ENCODE data around the gene MZT2B.
A peak's percentile ranks its signal among the peaks of the same experiment; 100 is the strongest.
"Not testable (repeated sequence)": the region's sequence is repeated elsewhere in the genome, so short reads cannot be mapped to it uniquely, and the experiment has no call there.

Gene MZT2B

DNA sequence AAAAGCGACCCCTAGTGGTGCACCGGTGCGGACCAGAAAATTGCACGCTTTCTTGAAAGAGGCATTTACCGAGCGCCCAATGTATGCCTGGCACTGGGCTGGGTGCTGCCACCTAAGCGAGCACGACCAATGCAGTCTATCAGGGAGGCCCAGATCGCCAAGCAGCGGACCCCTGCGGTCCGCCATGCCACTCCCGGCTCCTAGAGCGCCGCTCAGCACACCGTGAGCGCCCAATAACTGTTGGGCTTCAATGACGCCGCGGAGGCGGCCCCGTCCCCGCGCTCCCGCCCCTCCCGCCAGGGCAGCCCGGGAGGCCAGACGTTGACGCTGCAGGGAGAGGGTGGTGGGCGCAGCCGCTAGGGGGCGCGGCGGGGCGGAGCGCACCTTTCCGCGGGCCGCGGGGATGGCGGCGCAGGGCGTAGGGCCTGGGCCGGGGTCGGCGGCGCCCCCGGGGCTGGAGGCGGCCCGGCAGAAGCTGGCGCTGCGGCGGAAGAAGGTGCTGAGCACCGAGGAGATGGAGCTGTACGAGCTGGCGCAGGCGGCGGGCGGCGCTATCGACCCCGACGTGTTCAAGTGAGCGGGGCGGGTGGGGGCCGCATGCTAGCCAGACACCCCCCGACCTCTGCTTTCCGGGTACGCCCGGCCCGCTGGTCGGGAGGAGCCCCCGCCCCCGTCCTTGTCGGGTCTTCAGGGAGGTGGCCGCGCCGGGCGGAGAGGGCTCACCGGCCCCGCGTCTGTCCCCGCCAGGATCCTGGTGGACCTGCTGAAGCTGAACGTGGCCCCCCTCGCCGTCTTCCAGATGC lies at the start of gene MZT2B:
TSS of gene MZT2B (plus strand) at position 383 of the 803 bp plus-strand sequence. CDS start at position 404, 21 bp downstream.
- peak; percentile 90 for DNase-seq

GRCh38 chr2:130135692-130136541 lies 46.1 kb upstream of the MZT2B start:
- DNase-seq: no peak

DNA sequence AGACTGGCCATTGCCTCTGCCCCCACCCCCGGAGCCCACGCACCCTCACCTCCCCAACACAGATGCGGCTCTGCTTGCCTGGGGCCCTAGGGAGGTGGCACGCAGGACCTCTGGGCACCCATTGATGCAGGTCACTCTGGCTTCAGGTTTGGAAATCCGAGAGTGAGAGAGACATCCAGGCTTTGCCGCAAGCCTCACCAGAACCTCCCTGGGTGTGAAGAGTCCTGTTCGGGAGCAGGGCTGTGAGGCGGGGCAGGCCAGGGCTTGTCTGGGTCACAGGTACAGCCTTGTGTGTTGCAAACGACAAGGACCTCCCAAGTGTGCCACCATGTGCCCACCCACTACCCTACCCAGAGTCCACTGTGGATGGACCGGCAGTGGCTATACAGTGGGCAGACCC lies 45.5 kb upstream of the MZT2B start:
- not testable (repeated sequence) for DNase-seq

DNA sequence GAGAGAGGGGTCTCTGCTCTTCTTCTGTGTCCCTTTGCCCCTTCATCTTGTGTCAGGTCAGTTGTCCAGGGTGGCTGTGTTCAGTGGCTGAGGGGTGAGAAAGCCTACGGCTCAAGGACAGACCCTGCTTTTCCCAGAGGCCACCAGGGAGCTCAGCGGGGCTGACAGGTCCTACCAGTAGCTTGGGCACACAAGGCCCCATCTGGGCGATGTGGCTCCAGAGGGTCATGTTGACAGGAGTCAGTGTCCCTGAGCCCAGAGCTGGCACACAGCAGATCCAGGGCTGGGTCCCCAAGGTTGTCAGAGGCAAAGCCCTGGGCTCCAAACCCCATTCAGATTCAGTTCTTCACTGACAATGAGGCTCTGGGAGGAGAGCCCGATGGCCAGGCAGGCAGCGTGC lies 44.9 kb upstream of the MZT2B start:
- not testable (repeated sequence) for DNase-seq

DNA sequence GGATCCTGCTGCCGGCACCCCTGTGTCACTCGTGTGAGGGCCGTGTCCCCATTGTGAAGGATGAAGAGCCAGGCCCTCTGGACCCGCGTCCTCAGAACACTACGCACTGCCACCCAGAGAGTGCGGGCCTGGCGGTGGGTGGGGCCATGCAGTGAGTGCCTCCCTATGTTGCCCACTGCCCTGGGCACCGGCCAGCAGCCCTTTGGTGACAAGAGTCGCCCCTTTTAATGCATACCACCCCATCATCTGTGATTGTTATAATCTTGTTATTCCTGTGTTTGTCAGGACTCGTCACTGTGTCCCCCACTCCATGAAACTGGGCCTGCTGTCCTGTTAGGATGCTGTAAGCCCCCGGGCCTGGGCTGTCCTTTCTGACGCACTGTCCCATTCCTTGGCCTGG lies 43.7 kb upstream of the MZT2B start:
- not testable (repeated sequence) for DNase-seq

GRCh38 chr2:130138841-130139251 lies 43.2 kb upstream of the MZT2B start:
- DNase-seq: not testable (repeated sequence)

DNA sequence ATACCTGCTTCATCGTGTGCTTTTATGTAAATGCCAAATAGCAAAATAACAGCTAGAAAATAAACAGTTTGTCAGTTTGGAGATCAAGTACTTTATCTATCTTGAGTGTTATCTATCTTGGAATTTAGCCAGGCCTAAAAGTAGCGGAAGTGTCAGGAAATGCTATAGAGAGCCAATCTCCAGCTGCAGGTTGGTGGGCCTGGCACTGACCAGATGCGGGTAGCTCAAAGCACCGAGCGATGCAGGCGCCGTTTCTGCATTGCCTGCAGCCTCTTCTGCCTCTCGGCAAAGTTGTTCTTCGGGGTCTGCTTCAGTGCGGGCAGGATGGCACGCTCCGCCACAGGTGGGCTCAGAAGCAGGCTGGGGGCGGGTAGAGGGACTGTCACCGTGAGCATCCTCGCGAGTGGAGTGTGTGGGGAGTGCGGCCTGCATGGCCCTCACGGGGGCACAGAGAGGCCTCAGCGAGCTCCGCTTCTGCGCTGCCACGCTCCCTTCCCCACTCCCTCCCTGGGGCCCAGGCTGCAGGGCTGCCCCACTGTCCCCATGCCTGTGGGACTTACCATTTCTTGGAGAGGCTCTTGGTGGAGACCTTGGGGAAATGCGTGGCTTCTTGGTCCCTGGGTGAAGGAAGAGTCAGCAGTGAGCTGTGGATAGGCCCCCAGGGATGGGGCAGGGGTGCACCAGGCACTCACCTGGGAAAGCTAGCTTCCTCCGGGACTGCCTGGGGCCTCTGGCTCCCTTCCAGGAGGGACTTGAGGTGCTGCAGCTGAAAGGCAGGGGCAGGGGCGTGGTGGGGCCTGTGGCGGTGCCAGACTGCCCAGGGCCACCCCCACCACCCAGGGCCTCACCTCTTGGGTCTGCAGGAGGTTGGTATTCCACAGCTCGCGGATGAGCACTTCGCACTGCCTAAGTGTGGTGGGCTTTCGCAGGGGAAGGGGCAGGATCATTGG lies 42.5 kb upstream of the MZT2B start:
- DNase-seq: not testable (repeated sequence)

GRCh38 chr2:130140516-130140915 lies 41.5 kb upstream of the MZT2B start:
- DNase-seq: not testable (repeated sequence)

GRCh38 chr2:130141002-130141401 lies 41.1 kb upstream of the MZT2B start:
- DNase-seq: not testable (repeated sequence)

GRCh38 chr2:130141645-130142370 lies 40.3 kb upstream of the MZT2B start:
- DNase-seq: not testable (repeated sequence)

- DNase-seq: not testable (repeated sequence)
Measured at GRCh38 chr2:130142396-130143265, 39.4 kb upstream of the MZT2B start.

- DNase-seq: not testable (repeated sequence)
Measured at GRCh38 chr2:130143266-130144039, 38.6 kb upstream of the MZT2B start.

- peak; percentile 60 to 71 for DNase-seq
Measured at GRCh38 chr2:130145006-130145414, 37.1 kb upstream of the MZT2B start, which contains the start of gene CCDC74B. Gene CCDC74B (minus strand): TSS chr2:130145112. CDS start chr2:130144996, 116 bp downstream.

DNA sequence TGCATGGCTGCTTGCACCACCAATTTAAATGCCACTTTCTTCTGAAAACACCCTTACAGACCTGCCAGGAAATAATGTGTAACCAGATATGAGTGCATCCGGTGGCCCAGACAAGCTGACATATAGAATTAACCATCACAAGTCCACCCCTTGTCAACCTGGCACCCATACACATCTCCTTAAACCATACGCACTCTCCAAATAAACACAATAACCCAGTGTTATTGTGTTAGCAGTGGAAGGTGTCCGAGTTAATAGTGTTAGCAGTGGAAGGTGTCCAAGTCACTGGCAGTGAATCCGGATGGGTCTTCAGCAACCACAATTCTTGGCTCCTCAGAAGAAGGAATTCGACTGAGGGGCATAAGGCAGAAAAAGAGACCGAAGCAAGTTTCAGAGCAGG lies 33.5 kb upstream of the MZT2B start:
- not testable (repeated sequence) for DNase-seq

- DNase-seq: no peak
Measured at GRCh38 chr2:130150181-130151144, 31.6 kb upstream of the MZT2B start.

DNA sequence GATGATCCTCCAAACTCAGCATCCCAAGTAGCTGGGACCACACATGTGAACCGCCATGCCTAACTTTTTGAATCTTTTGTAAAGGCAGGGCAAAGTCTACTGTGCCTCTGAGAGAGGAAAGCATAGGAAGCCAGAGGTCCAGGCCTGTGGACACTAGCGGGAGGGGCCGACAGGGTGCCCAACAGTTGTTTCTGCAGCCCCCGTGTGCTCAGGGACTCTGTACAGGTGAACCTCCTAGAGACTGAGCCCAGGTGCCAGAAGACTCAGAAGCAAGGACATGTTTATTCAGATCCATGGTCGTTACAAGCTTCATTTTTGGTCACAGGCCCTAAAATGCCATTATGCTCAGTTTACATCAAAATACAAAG lies 30.9 kb upstream of the MZT2B start:
- DNase-seq: not testable (repeated sequence)

DNA sequence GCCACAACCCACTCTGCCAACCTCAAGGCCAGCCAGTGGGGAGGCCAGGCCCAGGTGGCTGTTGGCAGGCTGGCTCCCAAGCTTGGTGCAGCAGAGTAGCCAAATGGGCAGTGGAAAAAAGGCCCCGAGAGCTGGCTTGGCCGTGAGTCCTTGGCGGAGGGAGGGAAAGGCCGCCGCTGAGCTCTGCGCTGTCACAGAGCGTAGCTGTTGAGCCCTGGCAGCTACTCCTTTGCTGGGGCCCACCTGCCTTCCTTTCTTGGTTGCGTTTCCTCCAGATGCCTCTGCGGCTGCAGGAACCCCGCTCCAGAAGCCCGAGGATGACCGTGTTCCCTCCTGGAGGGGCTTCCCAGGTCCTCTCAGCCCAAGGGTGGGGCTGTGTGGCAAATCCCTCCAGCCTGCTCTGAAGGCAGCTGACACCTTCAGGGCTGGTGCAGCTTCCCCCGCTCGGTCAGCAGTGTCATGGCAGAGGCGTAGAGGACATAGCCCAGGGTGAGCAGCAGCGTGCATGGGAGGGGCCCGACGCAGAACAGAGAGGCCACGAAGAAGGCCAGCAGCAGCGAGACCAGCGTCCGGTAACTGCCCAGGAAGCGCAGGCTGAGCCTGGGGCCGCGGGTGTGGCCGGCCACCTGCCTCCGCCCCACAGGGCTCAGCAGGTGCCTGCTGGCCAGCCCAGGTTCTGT lies 29.8 kb upstream of the MZT2B start:
- not testable (repeated sequence) for DNase-seq

Data from CD4-positive, alpha-beta T cell treated with Interleukin-1 beta for 1 hour (primary cell).